Measurements from ENCODE around the gene SH2D5. TPM values are rescaled to one million over a fixed set of nuclear protein-coding genes. Genes with fewer than 3 reads are reported as not detected.
"Not testable (repeated sequence)": the region's sequence is repeated elsewhere in the genome, so short reads cannot be mapped to it uniquely, and the experiment has no call there.

SH2D5 gene
- total RNA-seq, 6 donors from 2014 or later, result 0.13 to 0.46 (median 0.40) TPM; not detected in 3

DNA sequence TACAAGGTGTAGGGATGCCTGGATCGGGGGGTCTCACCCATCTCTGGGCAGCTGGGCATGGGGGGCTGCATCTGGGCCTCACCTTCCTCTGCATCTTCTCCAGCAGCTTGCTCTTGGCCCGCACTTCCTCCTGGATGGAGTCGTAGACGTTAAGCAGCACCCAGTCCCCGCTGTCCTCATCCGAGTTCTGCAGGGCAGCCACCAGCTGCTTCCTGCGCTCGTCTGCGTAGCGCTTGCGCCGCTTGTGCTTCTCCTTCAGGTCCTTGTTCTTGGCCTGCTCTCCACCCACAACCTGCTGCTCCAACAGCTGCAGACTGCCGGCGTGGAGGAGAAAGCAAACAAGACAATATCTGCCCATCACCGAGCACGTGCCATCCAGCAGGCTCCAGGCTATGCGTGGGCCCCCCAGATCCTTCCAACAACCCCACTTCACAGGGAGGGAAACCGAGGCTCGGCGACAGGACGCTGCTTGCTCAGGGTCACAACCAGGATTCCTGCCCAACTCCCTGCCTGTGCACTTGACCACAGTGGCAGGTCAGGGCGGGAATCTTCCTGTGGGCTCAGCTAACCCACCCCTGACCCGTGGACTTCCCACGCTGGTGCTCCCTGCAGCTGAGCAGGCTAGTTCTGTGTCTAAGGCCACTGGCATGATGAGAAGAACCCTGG lies 49.8 kb downstream of the SH2D5 start:
- Histone ChIP-seq H3K36me3 (peaks cover 0 to 7% (median 0%) of the 10 kb centered on the region in 4 donors), H3K9me3 (no peaks in the 10 kb centered on the region), H3K27me3 (no peaks in the 10 kb centered on the region), H3K4me1 (peaks cover 4 to 17% (median 11%) of the 10 kb centered on the region in 4 donors), H3K27ac (no peak overlapping the region), H3K4me3 (no peak overlapping the region)
- WGBS, 2 donors, result 52 to 65% methylated on average over 18 to 24 of the region's 24 CpGs
- ATAC-seq (ENCODE audit: low FRiP score in 2 of 2) (no peak), DNase-seq (no peak)
- TF ChIP-seq POLR2A (IDR thresholded peaks at IDR 0.05), result no peak
- no peak for TF ChIP-seq EP300 (IDR thresholded peaks at IDR 0.05)
- TF ChIP-seq, protein P1, sequence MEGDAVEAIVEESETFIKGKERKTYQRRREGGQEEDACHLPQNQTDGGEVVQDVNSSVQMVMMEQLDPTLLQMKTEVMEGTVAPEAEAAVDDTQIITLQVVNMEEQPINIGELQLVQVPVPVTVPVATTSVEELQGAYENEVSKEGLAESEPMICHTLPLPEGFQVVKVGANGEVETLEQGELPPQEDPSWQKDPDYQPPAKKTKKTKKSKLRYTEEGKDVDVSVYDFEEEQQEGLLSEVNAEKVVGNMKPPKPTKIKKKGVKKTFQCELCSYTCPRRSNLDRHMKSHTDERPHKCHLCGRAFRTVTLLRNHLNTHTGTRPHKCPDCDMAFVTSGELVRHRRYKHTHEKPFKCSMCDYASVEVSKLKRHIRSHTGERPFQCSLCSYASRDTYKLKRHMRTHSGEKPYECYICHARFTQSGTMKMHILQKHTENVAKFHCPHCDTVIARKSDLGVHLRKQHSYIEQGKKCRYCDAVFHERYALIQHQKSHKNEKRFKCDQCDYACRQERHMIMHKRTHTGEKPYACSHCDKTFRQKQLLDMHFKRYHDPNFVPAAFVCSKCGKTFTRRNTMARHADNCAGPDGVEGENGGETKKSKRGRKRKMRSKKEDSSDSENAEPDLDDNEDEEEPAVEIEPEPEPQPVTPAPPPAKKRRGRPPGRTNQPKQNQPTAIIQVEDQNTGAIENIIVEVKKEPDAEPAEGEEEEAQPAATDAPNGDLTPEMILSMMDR (IDR thresholded peaks at IDR 0.05), result no peak
- no peak for TF ChIP-seq POLR2AphosphoS5 (IDR thresholded peaks at IDR 0.05)

GRCh38 chr1:20681999-20682398 lies 50.5 kb downstream of the SH2D5 start:
- no peaks in the 10 kb centered on the region for H3K27me3 ChIP-seq
- peaks cover 0 to 14% (median 0%) of the 10 kb centered on the region in 4 donors for H3K36me3 ChIP-seq
- DNase-seq, result no peak
- no peak for ATAC-seq (ENCODE audit: low FRiP score in 2 of 2)
- H3K27ac ChIP-seq, result no peak overlapping the region
- H3K9me3 ChIP-seq, result no peaks in the 10 kb centered on the region
- TF ChIP-seq POLR2A (IDR thresholded peaks at IDR 0.05) (no peak), EP300 (IDR thresholded peaks at IDR 0.05) (no peak), POLR2AphosphoS5 (IDR thresholded peaks at IDR 0.05) (no peak)
- TF ChIP-seq, protein P1 (IDR thresholded peaks at IDR 0.05), result no peak
- H3K4me1 ChIP-seq, result peaks cover 4 to 17% (median 11%) of the 10 kb centered on the region in 4 donors
- no peak overlapping the region for H3K4me3 ChIP-seq
- 93% methylated on average over 9 of the region's 9 CpGs for WGBS, 2 donors

DNA sequence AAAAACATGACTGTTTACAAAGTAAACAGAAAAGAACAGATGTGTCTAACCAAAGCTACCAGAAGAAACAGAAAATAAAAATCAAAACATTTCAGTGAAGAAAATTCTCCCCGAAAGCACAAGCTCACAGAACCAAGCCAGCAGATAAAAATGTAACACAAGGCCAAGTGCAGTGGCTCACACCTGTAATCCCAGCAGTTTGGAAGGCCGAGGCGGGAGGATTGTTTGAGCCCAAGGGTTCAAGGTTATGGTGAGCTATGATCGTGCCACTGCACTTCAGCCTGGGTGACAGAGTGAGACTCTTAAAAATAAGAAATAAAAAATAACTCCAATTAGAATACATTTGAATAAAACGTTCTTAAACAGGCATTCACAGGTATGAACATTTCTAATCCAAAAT lies 52.2 kb downstream of the SH2D5 start:
- Histone ChIP-seq H3K9me3 (no peaks in the 10 kb centered on the region), H3K4me1 (peaks cover 4 to 12% (median 7%) of the 10 kb centered on the region in 4 donors), H3K27me3 (no peaks in the 10 kb centered on the region), H3K36me3 (peaks cover 0 to 17% (median 0%) of the 10 kb centered on the region in 4 donors), H3K4me3 (no peak overlapping the region), H3K27ac (no peak overlapping the region)
- TF ChIP-seq POLR2A (IDR thresholded peaks at IDR 0.05) (no peak), POLR2AphosphoS5 (IDR thresholded peaks at IDR 0.05) (no peak), EP300 (IDR thresholded peaks at IDR 0.05) (no peak)
- TF ChIP-seq, protein P1 (IDR thresholded peaks at IDR 0.05), result no peak
- ATAC-seq (ENCODE audit: low FRiP score in 2 of 2) (no peak), DNase-seq (no peak)
- 90 to 92% methylated on average over 5 of the region's 5 CpGs for WGBS, 2 donors

DNA sequence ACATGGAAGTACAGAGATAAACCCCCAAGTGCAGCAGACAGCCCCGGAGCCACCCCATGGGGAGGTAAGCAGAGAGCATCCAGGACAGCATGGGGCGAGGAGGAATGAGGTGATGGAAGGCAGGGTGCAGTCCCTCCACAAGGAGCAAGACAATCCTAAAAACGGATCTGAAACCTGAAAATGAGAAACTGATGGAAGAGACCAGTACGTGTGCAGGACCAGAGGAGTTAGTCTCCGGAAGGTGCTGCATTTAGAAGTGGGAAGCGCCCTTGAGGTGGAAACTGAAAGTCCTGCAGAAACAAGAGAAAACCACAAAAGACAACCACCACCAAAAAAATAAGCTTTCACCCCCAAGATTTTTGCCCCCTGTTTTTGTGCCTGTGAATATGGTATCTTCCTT lies 53.9 kb downstream of the SH2D5 start:
- no peak for ATAC-seq (ENCODE audit: low FRiP score in 2 of 2)
- Histone ChIP-seq H3K9me3 (no peaks in the 10 kb centered on the region), H3K36me3 (peaks cover 0 to 18% (median 0%) of the 10 kb centered on the region in 4 donors), H3K4me3 (no peak overlapping the region), H3K27ac (no peak overlapping the region), H3K27me3 (no peaks in the 10 kb centered on the region), H3K4me1 (peaks cover 4 to 12% (median 7%) of the 10 kb centered on the region in 4 donors)
- DNase-seq, result no peak
- no peak for TF ChIP-seq POLR2AphosphoS5 (IDR thresholded peaks at IDR 0.05)
- TF ChIP-seq POLR2A (IDR thresholded peaks at IDR 0.05), result no peak
- no peak for TF ChIP-seq EP300 (IDR thresholded peaks at IDR 0.05)
- TF ChIP-seq, protein P1 (IDR thresholded peaks at IDR 0.05), result no peak
- WGBS, 2 donors, result 60 to 70% methylated on average over 6 of the region's 6 CpGs

DNA sequence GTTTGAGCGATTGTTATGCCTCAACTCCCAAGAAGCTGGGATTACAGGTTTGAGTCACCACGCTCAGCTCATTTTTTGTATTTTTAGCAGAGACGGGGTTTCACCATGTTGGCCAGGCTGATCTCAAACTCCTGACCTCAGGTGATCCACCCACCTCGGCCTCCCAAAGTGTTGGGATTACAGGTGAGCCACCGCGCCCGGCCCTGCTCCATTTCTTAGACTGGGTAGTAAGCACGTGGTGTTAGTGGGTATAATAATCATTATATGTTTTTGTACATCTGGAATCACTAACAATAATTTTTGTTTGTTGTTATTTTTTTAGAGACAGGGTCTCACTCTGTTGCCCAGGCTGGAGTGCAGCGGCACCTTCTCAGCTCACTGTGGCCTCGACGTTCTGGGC lies 58.9 kb downstream of the SH2D5 start:
- not testable (repeated sequence) for H3K9me3 ChIP-seq; H3K4me1 ChIP-seq; H3K4me3 ChIP-seq; H3K27me3 ChIP-seq; DNase-seq; H3K27ac ChIP-seq; ATAC-seq (ENCODE audit: low FRiP score in 2 of 2)
- WGBS, 2 donors, result 89 to 95% methylated on average over 11 of the region's 11 CpGs
- H3K36me3 ChIP-seq, result peaks cover 0 to 39% (median 0%) of the 10 kb centered on the region in 4 donors
